ENCODE results near the gene HMGCR. TPM values are rescaled to one million over a fixed set of nuclear protein-coding genes. Genes with fewer than 3 reads are reported as not detected.

HMGCR gene
- total and polyA plus RNA-seq, 2 of the 8 experiments (the other 6 are each of a cell fraction or from before 2014, with no cell fraction given) = 45.8 to 199 TPM

- TF ChIP-seq SIX5 (IDR thresholded peaks at IDR 0.05; ENCODE audit: low read depth, low read length) = no peak
- no peak for TF ChIP-seq BACH1 (IDR thresholded peaks at IDR 0.05; ENCODE audit: low read length)
- TF ChIP-seq TCF12 (IDR thresholded peaks at IDR 0.05; ENCODE audit: low read depth, low read length) = no peak
- no peak for TF ChIP-seq RFX5 (IDR thresholded peaks at IDR 0.05; ENCODE audit: borderline replicate concordance, low read depth, low read length)
These were observed 21.1 kb downstream of the HMGCR start (continued) for GRCh38 chr5:75358117-75358516.
